NB4 (cell line): ENCODE measurements around the gene FCHSD1.

ENCODE experiments used
- MAX ChIP-seq: IDR thresholded peaks from 2 replicates; pipeline ENCODE4 v1.6.1; 2011; ENCODE audit warnings: low read depth, low read length
- MYC ChIP-seq: IDR thresholded peaks from 2 replicates; pipeline ENCODE4 v1.6.1; 2011; ENCODE audit warnings: low read depth, low read length
- POLR2A ChIP-seq: IDR thresholded peaks from 2 replicates; pipeline ENCODE4 v1.6.1; 2011; ENCODE audit warnings: mild to moderate bottlenecking; ENCODE audit not compliant: insufficient read length; ENCODE audit errors: extremely low read depth
- TF ChIP-seq, protein P1 (sequence below): IDR thresholded peaks from one replicate; pipeline ENCODE4 v1.5.1; 2012; ENCODE audit warnings: low read depth, low read length

- TF ChIP-seq MYC (no peak), POLR2A (no peak), MAX (no peak)
- TF ChIP-seq, protein P1, sequence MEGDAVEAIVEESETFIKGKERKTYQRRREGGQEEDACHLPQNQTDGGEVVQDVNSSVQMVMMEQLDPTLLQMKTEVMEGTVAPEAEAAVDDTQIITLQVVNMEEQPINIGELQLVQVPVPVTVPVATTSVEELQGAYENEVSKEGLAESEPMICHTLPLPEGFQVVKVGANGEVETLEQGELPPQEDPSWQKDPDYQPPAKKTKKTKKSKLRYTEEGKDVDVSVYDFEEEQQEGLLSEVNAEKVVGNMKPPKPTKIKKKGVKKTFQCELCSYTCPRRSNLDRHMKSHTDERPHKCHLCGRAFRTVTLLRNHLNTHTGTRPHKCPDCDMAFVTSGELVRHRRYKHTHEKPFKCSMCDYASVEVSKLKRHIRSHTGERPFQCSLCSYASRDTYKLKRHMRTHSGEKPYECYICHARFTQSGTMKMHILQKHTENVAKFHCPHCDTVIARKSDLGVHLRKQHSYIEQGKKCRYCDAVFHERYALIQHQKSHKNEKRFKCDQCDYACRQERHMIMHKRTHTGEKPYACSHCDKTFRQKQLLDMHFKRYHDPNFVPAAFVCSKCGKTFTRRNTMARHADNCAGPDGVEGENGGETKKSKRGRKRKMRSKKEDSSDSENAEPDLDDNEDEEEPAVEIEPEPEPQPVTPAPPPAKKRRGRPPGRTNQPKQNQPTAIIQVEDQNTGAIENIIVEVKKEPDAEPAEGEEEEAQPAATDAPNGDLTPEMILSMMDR: no peak
Observed at GRCh38 chr5:141683596-141684141, 32.5 kb upstream of the FCHSD1 start.
